ENCODE data around the gene EXT2.

The EXT2 gene

DNA sequence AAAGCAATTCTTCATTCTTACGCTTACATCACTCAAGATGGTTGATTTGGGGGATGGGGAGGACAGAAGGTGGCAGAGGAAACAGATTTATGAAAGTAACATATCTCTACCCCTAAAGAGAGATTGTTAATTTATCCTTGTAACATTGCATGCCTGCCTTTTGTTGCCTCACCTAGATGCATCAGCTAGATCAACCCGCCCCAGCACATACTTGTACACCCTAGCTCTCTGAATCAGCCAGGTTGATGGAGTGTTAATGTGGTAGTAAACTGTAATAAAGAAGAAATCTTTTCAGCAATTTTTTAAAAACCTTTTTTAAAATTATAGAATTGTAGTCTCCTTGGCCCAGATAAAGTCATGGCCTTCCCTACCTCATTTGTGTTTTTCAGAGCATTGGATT, 51.5 kb downstream of the EXT2 start:
- H3K36me3 ChIP-seq (replicated peaks; ENCODE audit: insufficient read depth, low read length) = no peaks in the 10 kb centered on the region
- no peaks in the 10 kb centered on the region for H3K9me3 ChIP-seq (replicated peaks; ENCODE audit: insufficient read depth, low read length)

DNA sequence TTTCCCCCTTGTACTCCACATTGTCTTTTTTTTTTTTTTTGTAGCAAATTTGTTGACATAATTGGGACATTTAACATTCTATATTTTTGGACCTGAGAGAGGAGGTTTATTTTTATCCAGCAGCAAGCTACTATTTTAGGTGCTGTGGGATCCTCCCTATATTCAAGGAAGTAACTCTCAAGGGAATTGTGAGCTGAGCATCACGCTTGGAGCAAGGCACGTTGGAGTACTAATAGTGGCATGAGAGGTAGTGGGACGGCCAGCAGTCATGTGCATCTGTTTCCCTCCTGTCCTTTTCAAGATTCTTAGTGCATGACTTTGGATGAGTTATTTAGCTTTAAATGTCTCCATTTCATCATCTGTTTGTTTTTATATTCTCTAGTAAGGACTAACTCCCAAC, 52.3 kb downstream of the EXT2 start:
- no peak overlapping the region for H3K9ac ChIP-seq (ENCODE audit: low read length)
- no peak overlapping the region for H2AFZ ChIP-seq (ENCODE audit: low read length)
- H3F3A ChIP-seq (ENCODE audit: insufficient read depth, low read length) = no peaks in the 10 kb centered on the region
- H3K4me1 ChIP-seq (ENCODE audit: low read length) = no peaks in the 10 kb centered on the region
- H3K27ac ChIP-seq (ENCODE audit: low read length) = no peak overlapping the region
- no peaks in the 10 kb centered on the region for H3K9me3 ChIP-seq (replicated peaks; ENCODE audit: insufficient read depth, low read length)
- no peaks in the 10 kb centered on the region for H3K27me3 ChIP-seq (replicated peaks; ENCODE audit: insufficient read depth, low read length)
- no peak overlapping the region for H3K4me3 ChIP-seq (ENCODE audit: low read length)
- no peak overlapping the region for H3K4me2 ChIP-seq (ENCODE audit: low read depth, low read length)
- no peaks in the 10 kb centered on the region for H3K36me3 ChIP-seq (replicated peaks; ENCODE audit: insufficient read depth, low read length)
- H4K20me1 ChIP-seq (ENCODE audit: insufficient read depth, low read length) = no peaks in the 10 kb centered on the region
- no peak for DNase-seq
- no peak for TF ChIP-seq EZH2 (optimal IDR thresholded peaks at IDR 0.05; ENCODE audit: low read depth, low read length)
- TF ChIP-seq EZH2phosphoT487 (IDR thresholded peaks at IDR 0.05; ENCODE audit: low read length) = no peak
- TF ChIP-seq, protein P1, sequence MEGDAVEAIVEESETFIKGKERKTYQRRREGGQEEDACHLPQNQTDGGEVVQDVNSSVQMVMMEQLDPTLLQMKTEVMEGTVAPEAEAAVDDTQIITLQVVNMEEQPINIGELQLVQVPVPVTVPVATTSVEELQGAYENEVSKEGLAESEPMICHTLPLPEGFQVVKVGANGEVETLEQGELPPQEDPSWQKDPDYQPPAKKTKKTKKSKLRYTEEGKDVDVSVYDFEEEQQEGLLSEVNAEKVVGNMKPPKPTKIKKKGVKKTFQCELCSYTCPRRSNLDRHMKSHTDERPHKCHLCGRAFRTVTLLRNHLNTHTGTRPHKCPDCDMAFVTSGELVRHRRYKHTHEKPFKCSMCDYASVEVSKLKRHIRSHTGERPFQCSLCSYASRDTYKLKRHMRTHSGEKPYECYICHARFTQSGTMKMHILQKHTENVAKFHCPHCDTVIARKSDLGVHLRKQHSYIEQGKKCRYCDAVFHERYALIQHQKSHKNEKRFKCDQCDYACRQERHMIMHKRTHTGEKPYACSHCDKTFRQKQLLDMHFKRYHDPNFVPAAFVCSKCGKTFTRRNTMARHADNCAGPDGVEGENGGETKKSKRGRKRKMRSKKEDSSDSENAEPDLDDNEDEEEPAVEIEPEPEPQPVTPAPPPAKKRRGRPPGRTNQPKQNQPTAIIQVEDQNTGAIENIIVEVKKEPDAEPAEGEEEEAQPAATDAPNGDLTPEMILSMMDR (IDR thresholded peaks at IDR 0.05; ENCODE audit: low read length) = no peak
- no peaks in the 10 kb centered on the region for H3K79me2 ChIP-seq (ENCODE audit: low read length)
- no peaks in the 10 kb centered on the region for H3K9me2 ChIP-seq (replicated peaks; ENCODE audit: insufficient read depth, low read length)

More for the DNA sequence above, 51.5 kb downstream of the EXT2 start:
- no peaks in the 10 kb centered on the region for H3K9me2 ChIP-seq (replicated peaks; ENCODE audit: insufficient read depth, low read length)
- DNase-seq = no peak
- H3K79me2 ChIP-seq (ENCODE audit: low read length) = no peaks in the 10 kb centered on the region
- H3K27me3 ChIP-seq (replicated peaks; ENCODE audit: insufficient read depth, low read length) = no peaks in the 10 kb centered on the region
- no peak overlapping the region for H3K4me2 ChIP-seq (ENCODE audit: low read depth, low read length)
- no peak overlapping the region for H3K9ac ChIP-seq (ENCODE audit: low read length)
- no peak overlapping the region for H3K27ac ChIP-seq (ENCODE audit: low read length)
- H2AFZ ChIP-seq (ENCODE audit: low read length) = no peak overlapping the region
- TF ChIP-seq EZH2 (optimal IDR thresholded peaks at IDR 0.05; ENCODE audit: low read depth, low read length) (no peak), EZH2phosphoT487 (IDR thresholded peaks at IDR 0.05; ENCODE audit: low read length) (no peak)
- TF ChIP-seq, protein P1 (IDR thresholded peaks at IDR 0.05; ENCODE audit: low read length) = no peak
- H4K20me1 ChIP-seq (ENCODE audit: insufficient read depth, low read length) = no peaks in the 10 kb centered on the region
- H3F3A ChIP-seq (ENCODE audit: insufficient read depth, low read length) = no peaks in the 10 kb centered on the region
- H3K4me1 ChIP-seq (ENCODE audit: low read length) = no peaks in the 10 kb centered on the region
- no peak overlapping the region for H3K4me3 ChIP-seq (ENCODE audit: low read length)

DNA sequence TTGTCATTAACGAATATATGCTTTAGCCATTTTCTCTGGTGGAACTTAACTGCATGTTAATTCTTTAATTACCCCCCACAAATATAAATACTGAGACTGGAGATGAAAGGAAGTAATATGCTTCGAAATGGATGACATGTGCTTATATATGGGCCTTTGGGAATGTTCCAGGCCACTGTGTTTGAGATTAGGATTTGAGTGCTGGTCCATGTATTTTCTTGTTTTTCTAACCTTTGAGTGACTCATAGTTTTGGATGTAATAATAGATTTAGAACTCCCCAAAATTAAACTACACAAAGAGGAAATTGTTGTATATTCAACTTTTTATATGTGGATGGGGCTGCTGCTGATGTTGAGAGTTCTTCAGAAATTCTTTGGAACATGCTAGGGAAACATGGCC, 54.2 kb downstream of the EXT2 start:
- DNase-seq = no peak
- Histone ChIP-seq H3K4me3 (ENCODE audit: low read length) (no peak overlapping the region), H3K27me3 (replicated peaks; ENCODE audit: insufficient read depth, low read length) (no peaks in the 10 kb centered on the region), H3K4me2 (ENCODE audit: low read depth, low read length) (no peak overlapping the region), H3K27ac (ENCODE audit: low read length) (no peak overlapping the region), H3K9ac (ENCODE audit: low read length) (no peak overlapping the region), H3F3A (ENCODE audit: insufficient read depth, low read length) (no peaks in the 10 kb centered on the region), H4K20me1 (ENCODE audit: insufficient read depth, low read length) (no peaks in the 10 kb centered on the region), H2AFZ (ENCODE audit: low read length) (no peak overlapping the region), H3K4me1 (ENCODE audit: low read length) (no peaks in the 10 kb centered on the region), H3K79me2 (ENCODE audit: low read length) (no peaks in the 10 kb centered on the region), H3K9me2 (replicated peaks; ENCODE audit: insufficient read depth, low read length) (no peaks in the 10 kb centered on the region), H3K9me3 (replicated peaks; ENCODE audit: insufficient read depth, low read length) (no peaks in the 10 kb centered on the region), H3K36me3 (replicated peaks; ENCODE audit: insufficient read depth, low read length) (no peaks in the 10 kb centered on the region)
- TF ChIP-seq EZH2phosphoT487 (IDR thresholded peaks at IDR 0.05; ENCODE audit: low read length) (no peak), EZH2 (optimal IDR thresholded peaks at IDR 0.05; ENCODE audit: low read depth, low read length) (no peak)
- TF ChIP-seq, protein P1 (IDR thresholded peaks at IDR 0.05; ENCODE audit: low read length) = no peak

Data from MM.1S (cell line).